Endothelial cell of umbilical vein (primary cell): ENCODE results near the gene PRR14. TPM values are rescaled to one million over a fixed set of nuclear protein-coding genes. Genes with fewer than 3 reads are reported as not detected.

Source experiments
- BruUV-seq: library from RNA; stranded (reverse); fragments of 400-500 nt; replicated peaks from 2 replicates; lab custom pipeline; 2021; lab: Mats Ljungman, UMichigan
- CTCF ChIA-PET: fragments of 300-600, 350-600 bp; sonication (Branson Sonifier 250); formaldehyde crosslinking; loops from one replicate; lab custom pipeline; 2021; ENCODE audit warnings: antibody characterized with exemption, inconsistent platforms; lab: Charles Lee
- POLR2A ChIA-PET: fragments of 300-600, 350-600 bp; sonication (Branson Sonifier 250); formaldehyde crosslinking; loops from one replicate; lab custom pipeline; 2021; ENCODE audit warnings: antibody characterized with exemption, inconsistent platforms; lab: Charles Lee
- DNase-seq: peaks from one replicate; pipeline ENCODE4 v3.0.0-alpha.2; 2011; ENCODE audit warnings: low read depth, low spot score
- FAIRE-seq: peaks from 2 replicates; lab custom pipeline; 2011; peaks lifted over from hg19 to GRCh38; lab: Jason Lieb, UNC
- H2AFZ ChIP-seq: 2 replicates; pipeline ENCODE4 v1.6.0; 2012; ENCODE audit warnings: low read depth, low read length, control low read depth, inconsistent platforms
- H3K27ac ChIP-seq: 2 replicates; pipeline ENCODE4 v1.5.1; 2011; ENCODE audit warnings: low read depth, mild to moderate bottlenecking, control low read depth, low read length, moderate library complexity; ENCODE audit not compliant: insufficient read depth
- H3K27me3 ChIP-seq, 2 experiments: 2 replicates each; pipeline versions ENCODE4 v1.6.0 to v1.6.1; 2011; ENCODE audit warnings: low read length in 2 of 2, mixed read lengths in 1 of 2; ENCODE audit not compliant: control insufficient read depth in 2 of 2, insufficient read depth in 2 of 2
- H3K36me3 ChIP-seq, 2 experiments: 2 replicates in 1 of 2; 3 replicates in 1 of 2; pipeline ENCODE4 v1.5.1; 2011; ENCODE audit warnings: low read length in 2 of 2, mild to moderate bottlenecking in 1 of 2, moderate library complexity in 1 of 2; ENCODE audit not compliant: control insufficient read depth in 2 of 2, insufficient read depth in 2 of 2; ENCODE audit errors: extremely low read depth in 1 of 2
- H3K4me1 ChIP-seq: 3 replicates; pipeline ENCODE4 v1.5.1; 2011; ENCODE audit warnings: mild to moderate bottlenecking, low read length; ENCODE audit not compliant: control insufficient read depth, insufficient read depth; ENCODE audit errors: extremely low read depth
- H3K4me2 ChIP-seq: 2 replicates; pipeline ENCODE4 v1.6.1; 2011; ENCODE audit warnings: low read length, control low read depth, mixed read lengths; ENCODE audit not compliant: insufficient read depth
- H3K4me3 ChIP-seq, 3 experiments: fragments of 200-600 bp in 1 of 3; sonication (generic), shearing (Covaris generic) in 1 of 3; replicated peaks in 1 of 3; 2 replicates each; pipeline ENCODE4 v1.5.1; 2011 to 2016; ENCODE audit warnings: control low read depth in 3 of 3, low read length in 3 of 3, mild to moderate bottlenecking in 2 of 3, inconsistent platforms in 1 of 3, low read depth in 1 of 3, moderate library complexity in 1 of 3; ENCODE audit not compliant: insufficient read depth in 1 of 3
- H3K79me2 ChIP-seq: 2 replicates; pipeline ENCODE4 v1.6.0; 2012; ENCODE audit warnings: low read length, inconsistent platforms; ENCODE audit not compliant: control insufficient read depth, insufficient read depth
- H3K9ac ChIP-seq: replicated peaks from 2 replicates; pipeline ENCODE3; 2011; ENCODE audit warnings: low read length, control low read depth; ENCODE audit not compliant: insufficient read depth; ENCODE audit errors: extremely low read depth
- H3K9me1 ChIP-seq: replicated peaks from 3 replicates; pipeline ENCODE4 v1.6.0; 2011; ENCODE audit warnings: mild to moderate bottlenecking, low read length; ENCODE audit not compliant: control insufficient read depth, insufficient read depth; ENCODE audit errors: extremely low read depth
- H3K9me3 ChIP-seq: replicated peaks from 2 replicates; pipeline ENCODE4 v1.5.1; 2012; ENCODE audit warnings: low read length, inconsistent platforms; ENCODE audit not compliant: control insufficient read depth, insufficient read depth
- H4K20me1 ChIP-seq: replicated peaks from 2 replicates; pipeline ENCODE3; 2011; ENCODE audit warnings: mild to moderate bottlenecking, low read length; ENCODE audit not compliant: control insufficient read depth, insufficient read depth; ENCODE audit errors: extremely low read depth
- EZH2 ChIP-seq: IDR thresholded peaks from 2 replicates; pipeline ENCODE4 v1.6.1; 2012; ENCODE audit warnings: borderline replicate concordance, low read depth, mild to moderate bottlenecking, moderate library complexity, low read length, inconsistent platforms; ENCODE audit not compliant: severe bottlenecking
- FOS ChIP-seq: IDR thresholded peaks from 2 replicates; pipeline ENCODE4 v1.6.1; 2011; ENCODE audit warnings: mild to moderate bottlenecking, low read length, moderate library complexity, borderline replicate concordance; ENCODE audit not compliant: insufficient read depth
- GATA2 ChIP-seq: IDR thresholded peaks from 2 replicates; pipeline ENCODE4 v1.7.0; 2011; ENCODE audit warnings: low read depth, mild to moderate bottlenecking, moderate library complexity, mixed read lengths, low read length; ENCODE audit not compliant: insufficient read length, insufficient read depth
- JUN ChIP-seq: IDR thresholded peaks from 2 replicates; pipeline ENCODE4 v1.6.1; 2011; ENCODE audit warnings: borderline replicate concordance, low read depth; ENCODE audit not compliant: insufficient read length, insufficient read depth
- MYC ChIP-seq: IDR thresholded peaks from one replicate; pipeline ENCODE4 v1.6.1; 2011; ENCODE audit warnings: mild to moderate bottlenecking, low read depth, low read length
- POLR2A ChIP-seq: IDR thresholded peaks from 2 replicates; pipeline ENCODE4 v1.6.1; 2012; ENCODE audit warnings: low read depth, mild to moderate bottlenecking, control low read depth, low read length
- POLR2AphosphoS5 ChIP-seq: IDR thresholded peaks from 2 replicates; pipeline ENCODE4 v1.6.1; 2012; ENCODE audit warnings: low read depth, mild to moderate bottlenecking, control low read depth, low read length, moderate library complexity; ENCODE audit not compliant: insufficient read depth
- dilution Hi-C: fragments of 300-500 bp; cut with MboI; formaldehyde crosslinking; loops from one replicate; pipeline ENCODE4 v1.15.0; 2019; ENCODE audit warnings: low sequenced_read_pairs; ENCODE audit not compliant: extremely low pct_ligation_motif_present
- intact Hi-C: fragments of 100-400 bp; cut with micrococcal nuclease; formaldehyde crosslinking; loops from one replicate; pipeline ENCODE4 v1.10.0; 2022
- polyA plus RNA-seq, 4 experiments: library from polyadenylated mRNA; depleted of rRNA in 3 of 4; stranded (reverse) in 3 of 4; unstranded in 1 of 4; fragments of >200 nt; gene quantifications; 2 replicates each; pipeline versions ENCODE4 v1.2.1 to v1.2.3, GENCODE V29; 2011 to 2012; ENCODE audit warnings: missing spikeins in 1 of 4
- total RNA-seq: library from RNA; stranded (reverse); gene quantifications from 2 replicates; pipeline ENCODE4 v1.2.3, GENCODE V29; 2021
- TF ChIP-seq, protein P1 (sequence below), 2 donors: IDR thresholded peaks; 1 replicate in 1 of 2; 2 replicates in 1 of 2; pipeline ENCODE4 v1.5.1; 2011; ENCODE audit warnings: low read length in 2 of 2, mild to moderate bottlenecking in 2 of 2, moderate library complexity in 2 of 2, control low read depth in 1 of 2, inconsistent platforms in 1 of 2, low read depth in 1 of 2; ENCODE audit not compliant: insufficient read depth in 1 of 2; ENCODE audit errors: extremely low read depth in 1 of 2
- TF ChIP-seq, protein P2 (sequence below): IDR thresholded peaks from 2 replicates; pipeline ENCODE4 v1.6.1; 2011; ENCODE audit not compliant: insufficient read depth, insufficient read length

Gene PRR14
- total and polyA plus RNA-seq, 2 donors (not counting 3 experiments of a cell fraction or from before 2014, with no cell fraction given), result 17.0 to 70.0 TPM

DNA sequence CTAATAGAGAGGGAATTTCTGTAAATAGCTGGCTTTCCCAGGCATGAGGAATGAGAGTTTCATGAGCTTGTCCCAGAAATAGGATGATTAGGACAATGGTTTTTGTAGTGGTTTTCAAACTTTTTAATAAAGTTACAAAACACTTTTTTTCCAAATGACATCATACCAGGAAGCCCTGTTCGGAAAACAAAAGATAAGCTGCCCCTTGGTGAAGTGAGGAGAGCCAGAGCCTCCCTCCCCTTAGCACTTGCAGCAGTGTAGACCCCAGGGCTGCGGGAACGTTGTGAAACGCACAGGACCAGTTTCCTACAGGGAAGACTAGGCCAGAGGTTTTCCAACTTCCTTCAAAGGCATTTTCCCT lies 15.1 kb downstream of the PRR14 start:
- no TSS peak for BruUV-seq
- Histone ChIP-seq H3K79me2 (peaks cover 32% of the 10 kb centered on the region), H3K27ac (no peak overlapping the region), H3K27me3 (no peaks in the 10 kb centered on the region), H3K36me3 (peaks cover 23 to 73% of the 10 kb centered on the region in 2 experiments), H3K4me1 (peaks cover 7% of the 10 kb centered on the region), H3K9ac (no peak overlapping the region), H3K4me2 (no peak overlapping the region), H2AFZ (no peak overlapping the region), H3K9me3 (no peaks in the 10 kb centered on the region), H4K20me1 (no peaks in the 10 kb centered on the region), H3K4me3 (no peak overlapping the region), H3K9me1 (no peaks in the 10 kb centered on the region)
- intact Hi-C loops (no loop called here), dilution Hi-C loops (no loop called here)
- DNase-seq (peak; percentile 14), FAIRE-seq (no peak)
- ChIA-PET CTCF (interaction anchor here (1.7 kb wide), 1 partner anchor 28 kb away, joined by 19 read pairs; no protein-coding TSS in a partner anchor), POLR2A (interaction anchor here (0.6 kb wide), 1 partner anchor 48 kb away, joined by 3 read pairs; no protein-coding TSS in a partner anchor)
- TF ChIP-seq JUN (no peak), MYC (no peak), GATA2 (no peak), EZH2 (no peak), POLR2A (no peak), POLR2AphosphoS5 (no peak), FOS (no peak)
- TF ChIP-seq, protein P1, sequence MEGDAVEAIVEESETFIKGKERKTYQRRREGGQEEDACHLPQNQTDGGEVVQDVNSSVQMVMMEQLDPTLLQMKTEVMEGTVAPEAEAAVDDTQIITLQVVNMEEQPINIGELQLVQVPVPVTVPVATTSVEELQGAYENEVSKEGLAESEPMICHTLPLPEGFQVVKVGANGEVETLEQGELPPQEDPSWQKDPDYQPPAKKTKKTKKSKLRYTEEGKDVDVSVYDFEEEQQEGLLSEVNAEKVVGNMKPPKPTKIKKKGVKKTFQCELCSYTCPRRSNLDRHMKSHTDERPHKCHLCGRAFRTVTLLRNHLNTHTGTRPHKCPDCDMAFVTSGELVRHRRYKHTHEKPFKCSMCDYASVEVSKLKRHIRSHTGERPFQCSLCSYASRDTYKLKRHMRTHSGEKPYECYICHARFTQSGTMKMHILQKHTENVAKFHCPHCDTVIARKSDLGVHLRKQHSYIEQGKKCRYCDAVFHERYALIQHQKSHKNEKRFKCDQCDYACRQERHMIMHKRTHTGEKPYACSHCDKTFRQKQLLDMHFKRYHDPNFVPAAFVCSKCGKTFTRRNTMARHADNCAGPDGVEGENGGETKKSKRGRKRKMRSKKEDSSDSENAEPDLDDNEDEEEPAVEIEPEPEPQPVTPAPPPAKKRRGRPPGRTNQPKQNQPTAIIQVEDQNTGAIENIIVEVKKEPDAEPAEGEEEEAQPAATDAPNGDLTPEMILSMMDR (IDR thresholded peaks at IDR 0.05; ENCODE audit: extremely low read depth in 1 of 2, insufficient read depth in 1 of 2, low read depth in 1 of 2, low read length in 2 of 2), result no peak
- TF ChIP-seq, protein P2, sequence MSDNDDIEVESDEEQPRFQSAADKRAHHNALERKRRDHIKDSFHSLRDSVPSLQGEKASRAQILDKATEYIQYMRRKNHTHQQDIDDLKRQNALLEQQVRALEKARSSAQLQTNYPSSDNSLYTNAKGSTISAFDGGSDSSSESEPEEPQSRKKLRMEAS, result no peak
